Activated CD8-positive, alpha-beta memory T cell treated with anti-CD3 and anti-CD28 coated beads for 4 hours (primary cell): Measurements from ENCODE around the gene ARMS2.

Experiments used
- DNase-seq, 2 donors: peaks; one replicate each; pipeline ENCODE4 v3.0.0-alpha.2; 2020; ENCODE audit warnings: low read depth in 2 of 2

The ARMS2 gene

GRCh38 chr10:122494173-122494820, 39.8 kb downstream of the ARMS2 start:
- DNase-seq, result no peak

- DNase-seq, result no peak
Measured at GRCh38 chr10:122494833-122495232, 40.4 kb downstream of the ARMS2 start.

- DNase-seq, result no peak
Measured at GRCh38 chr10:122495406-122496340, 41.2 kb downstream of the ARMS2 start.

- no peak for DNase-seq
Measured at GRCh38 chr10:122497241-122497640, 42.8 kb downstream of the ARMS2 start.

GRCh38 chr10:122498521-122498920, 44.1 kb downstream of the ARMS2 start:
- no peak for DNase-seq

- no peak for DNase-seq
Measured at GRCh38 chr10:122499012-122499411, 44.6 kb downstream of the ARMS2 start.

GRCh38 chr10:122499491-122499941, 45.1 kb downstream of the ARMS2 start:
- DNase-seq, result no peak

- DNase-seq, result no peak
Measured at GRCh38 chr10:122500194-122500593, 45.7 kb downstream of the ARMS2 start.

GRCh38 chr10:122500726-122501125, 46.3 kb downstream of the ARMS2 start:
- no peak for DNase-seq

- DNase-seq, result no peak
Measured at GRCh38 chr10:122503012-122503411, 48.6 kb downstream of the ARMS2 start.

- no peak for DNase-seq
Measured at GRCh38 chr10:122503886-122504609, 49.6 kb downstream of the ARMS2 start.

GRCh38 chr10:122504610-122504950, 50.1 kb downstream of the ARMS2 start:
- no peak for DNase-seq

- DNase-seq, result no peak
Measured at GRCh38 chr10:122505011-122505410, 50.6 kb downstream of the ARMS2 start.

GRCh38 chr10:122505885-122506645, 51.6 kb downstream of the ARMS2 start:
- no peak for DNase-seq
